SK-N-MC (cell line): ENCODE data around the gene NACC2.
A peak's percentile ranks its signal among the peaks of the same experiment; 100 is the strongest.

ENCODE experiments used
- DNase-seq: peaks from one replicate; pipeline ENCODE4 v3.0.0-alpha.2; 2011; ENCODE audit warnings: low read depth, low spot score
- H3K27ac ChIP-seq: fragments of 200-600 bp; sonication (generic); 2 replicates; pipeline ENCODE4 v1.5.1; 2016; ENCODE audit warnings: mixed run types
- H3K36me3 ChIP-seq: fragments of 200-600 bp; sonication (generic); 2 replicates; pipeline ENCODE4 v1.6.1; 2017; ENCODE audit warnings: antibody characterized with exemption, low read length, mixed read lengths; ENCODE audit not compliant: insufficient read depth
- H3K4me3 ChIP-seq: fragments of 200-600 bp; sonication (generic); 2 replicates; pipeline ENCODE4 v1.5.1; 2016
- H3K9ac ChIP-seq: fragments of 200-600 bp; sonication (generic); 2 replicates; pipeline ENCODE4 v1.8.0; 2017; ENCODE audit warnings: mixed run types, mixed read lengths; ENCODE audit not compliant: insufficient read length
- H3K9me3 ChIP-seq: fragments of 200-600 bp; sonication (generic); 2 replicates; pipeline ENCODE4 v1.6.1; 2017; ENCODE audit warnings: low read depth, mild to moderate bottlenecking, antibody characterized with exemption, low read length, moderate library complexity, mixed read lengths
- EZH2 ChIP-seq: fragments of 200-600 bp; sonication (generic); IDR thresholded peaks from one replicate; pipeline ENCODE4 v1.6.1; 2017; ENCODE audit warnings: antibody characterized with exemption
- FOXP2 ChIP-seq: optimal IDR thresholded peaks from 2 replicates; pipeline ENCODE3; 2011; ENCODE audit warnings: mild to moderate bottlenecking, moderate library complexity; ENCODE audit not compliant: insufficient read depth; ENCODE audit errors: extremely low read length, control extremely low read depth
- POLR2AphosphoS5 ChIP-seq: IDR thresholded peaks from 2 replicates; pipeline ENCODE4 v1.6.1; 2012; ENCODE audit warnings: mild to moderate bottlenecking, low read depth, low read length, borderline replicate concordance

The NACC2 gene

DNA sequence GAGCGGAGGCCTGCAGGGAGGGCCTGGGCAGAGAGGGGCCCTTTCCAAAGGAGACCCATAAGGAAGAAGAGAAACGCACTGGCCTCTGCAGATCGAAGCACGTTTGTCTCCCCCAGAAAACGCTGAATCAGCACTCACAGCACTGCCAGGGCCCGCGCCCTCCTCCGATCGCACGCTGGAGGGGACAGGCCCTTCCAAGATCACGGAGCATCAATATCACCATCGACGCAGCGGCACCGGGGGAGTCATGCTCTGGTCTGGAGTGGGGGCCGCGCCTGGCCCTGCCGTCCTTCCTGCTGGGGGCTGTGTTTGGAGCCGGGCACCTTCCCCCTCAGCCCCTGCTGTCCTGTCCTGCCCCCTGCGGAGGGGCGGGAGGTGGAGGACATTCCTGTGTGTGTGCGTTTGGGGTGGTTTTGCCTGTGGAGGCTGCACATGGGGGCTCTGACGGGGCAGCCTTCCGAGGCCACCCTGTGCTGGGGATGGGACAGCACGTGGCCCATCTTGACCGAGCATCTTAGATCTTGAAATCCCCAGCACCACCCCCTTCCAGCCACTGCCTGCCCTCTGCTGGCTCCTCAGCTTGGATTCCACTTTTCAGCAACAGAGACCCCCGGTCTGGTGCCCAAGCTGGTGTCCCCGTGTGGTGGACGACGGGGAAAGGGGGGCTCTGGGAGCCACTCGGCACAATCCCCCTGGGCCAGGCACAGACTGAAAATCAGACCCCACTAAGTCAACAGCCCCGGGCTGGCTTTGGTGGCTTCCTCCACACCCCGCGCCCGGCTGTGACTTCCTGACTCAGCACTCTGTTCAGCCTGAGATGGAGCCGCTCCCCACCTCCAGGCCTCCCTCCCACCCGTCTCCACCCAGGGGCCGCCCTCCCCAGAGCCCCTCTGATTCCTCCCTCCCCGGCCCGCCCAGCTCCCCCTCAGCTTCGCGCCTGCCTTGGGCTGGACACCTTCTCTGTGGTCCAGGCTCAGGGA is 15.3 kb upstream of the NACC2 start:
- Histone ChIP-seq H3K27ac (peak overlapping the region; percentile 84), H3K9me3 (no peaks in the 10 kb centered on the region), H3K9ac (peak overlapping the region; percentile 4), H3K36me3 (peaks cover 4% of the 10 kb centered on the region; the same call in 1 of the 2 replicates), H3K4me3 (peak overlapping the region; percentile 78)
- TF ChIP-seq POLR2AphosphoS5 (peak; percentile 36; the same call in 1 of the 2 replicates), EZH2 (no peak), FOXP2 (no peak)
- DNase-seq, result no peak

DNA sequence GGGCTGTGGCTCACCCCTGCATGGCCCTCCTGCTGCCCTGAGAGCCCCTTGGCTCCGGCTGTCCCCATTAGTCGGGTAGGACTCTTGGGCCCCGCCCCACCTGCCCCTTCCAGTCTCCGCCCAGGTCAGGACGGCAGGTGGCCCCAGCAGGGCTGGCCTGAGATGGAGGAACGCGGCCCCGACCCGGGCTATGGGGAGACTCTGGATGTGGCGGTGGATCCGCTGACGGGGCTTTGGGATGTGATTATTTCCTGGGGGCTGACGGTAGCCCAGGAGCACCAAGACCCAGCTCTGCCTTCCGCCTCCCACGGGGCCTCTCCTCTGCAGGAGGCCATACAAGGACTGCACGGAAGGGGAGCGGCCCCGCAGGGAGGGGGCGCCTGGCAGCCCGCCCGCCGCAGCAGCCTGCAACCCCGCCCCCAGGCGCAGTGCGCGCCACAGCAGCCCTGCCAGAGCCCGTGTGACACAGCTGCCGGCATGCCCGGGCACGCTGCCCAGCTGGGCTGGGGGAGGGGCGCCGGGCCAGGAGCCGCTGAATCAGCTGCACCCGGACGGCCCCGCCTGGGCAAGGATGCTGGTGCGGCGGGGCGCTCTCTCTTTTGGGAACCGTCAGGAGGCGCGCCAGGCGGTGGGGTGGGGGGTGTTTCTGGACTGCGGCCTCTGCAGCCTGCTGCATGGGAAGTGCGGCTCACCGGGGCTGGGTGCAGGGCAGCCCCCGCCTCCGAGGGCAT is 14.4 kb upstream of the NACC2 start:
- peak overlapping the region; percentile 67 for H3K9ac ChIP-seq
- H3K36me3 ChIP-seq, result no peaks in the 10 kb centered on the region
- no peak for DNase-seq
- H3K9me3 ChIP-seq, result no peaks in the 10 kb centered on the region
- H3K27ac ChIP-seq, result peak overlapping the region; percentile 86
- H3K4me3 ChIP-seq, result peak overlapping the region; percentile 78
- TF ChIP-seq EZH2 (no peak), POLR2AphosphoS5 (peak; percentile 65), FOXP2 (peak; percentile 48)

DNA sequence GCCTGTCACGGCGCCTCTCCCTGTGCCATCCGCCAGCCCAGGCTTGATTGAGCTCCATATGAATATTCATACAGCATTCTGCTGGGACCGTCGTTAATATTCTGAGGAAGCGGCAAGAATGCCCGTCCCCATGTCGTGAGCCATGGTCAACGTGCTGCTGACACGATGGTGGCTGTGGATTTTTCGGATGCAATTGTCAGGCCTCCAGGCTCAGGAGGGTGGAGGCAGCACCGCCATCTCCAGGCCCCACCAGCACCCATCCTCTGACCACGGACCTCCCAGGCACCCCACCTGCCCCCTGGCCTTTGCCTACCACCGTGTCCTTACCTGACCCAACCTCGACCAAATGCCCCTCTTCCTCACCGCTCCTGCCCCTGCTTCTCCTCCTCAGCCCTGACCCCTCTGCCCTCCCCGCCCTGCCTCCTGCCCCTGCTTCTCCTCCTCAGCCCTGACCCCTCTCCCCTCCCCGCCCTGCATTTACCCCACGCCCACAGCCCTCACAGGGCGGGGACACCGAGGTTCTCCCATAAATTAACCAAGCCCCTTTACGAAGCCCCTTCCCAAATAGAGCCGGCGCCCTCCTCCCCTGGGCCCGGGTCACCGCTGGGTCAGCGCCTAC is 13.7 kb upstream of the NACC2 start:
- Histone ChIP-seq H3K4me3 (peak overlapping the region; percentile 78), H3K36me3 (no peaks in the 10 kb centered on the region), H3K9ac (peak overlapping the region; percentile 67), H3K9me3 (no peaks in the 10 kb centered on the region), H3K27ac (peak overlapping the region; percentile 86)
- DNase-seq, result no peak
- TF ChIP-seq FOXP2, result no peak
- no peak for TF ChIP-seq EZH2

DNA sequence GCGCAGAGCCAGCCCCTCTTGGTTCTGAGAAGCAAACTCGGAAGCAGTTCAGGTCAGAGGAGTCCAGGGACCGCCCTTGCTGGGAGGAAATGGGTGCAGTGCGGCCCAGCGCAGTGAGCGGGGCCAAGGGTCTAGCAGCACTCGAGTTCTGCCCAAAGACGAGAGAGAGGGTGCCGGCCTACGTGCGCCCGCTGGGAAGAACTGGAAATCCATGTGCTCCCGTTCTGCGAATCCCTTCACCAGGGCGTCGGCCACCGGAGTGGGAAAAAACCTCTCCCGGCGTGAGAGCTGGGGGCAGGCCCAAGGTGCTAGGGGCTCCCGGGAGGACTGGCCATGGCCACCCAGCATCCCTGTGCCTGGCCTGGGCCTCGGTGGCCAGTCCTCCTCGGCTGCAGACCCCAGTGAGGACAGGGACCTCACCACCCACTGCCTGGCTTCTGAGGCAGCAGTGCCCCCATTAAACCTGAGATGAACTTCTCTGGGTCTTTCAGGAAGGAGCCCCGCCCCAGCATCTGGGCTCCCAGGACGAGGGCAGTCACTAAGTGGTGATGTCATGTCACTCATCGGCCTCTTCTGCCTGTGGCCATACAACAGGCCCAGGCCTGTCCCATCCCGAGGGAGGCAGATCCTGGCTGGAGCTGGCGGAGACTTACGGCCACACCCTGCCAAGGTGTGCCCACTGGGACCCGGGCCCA is 13.0 kb upstream of the NACC2 start:
- no peak overlapping the region for H3K9ac ChIP-seq
- no peak for DNase-seq

DNA sequence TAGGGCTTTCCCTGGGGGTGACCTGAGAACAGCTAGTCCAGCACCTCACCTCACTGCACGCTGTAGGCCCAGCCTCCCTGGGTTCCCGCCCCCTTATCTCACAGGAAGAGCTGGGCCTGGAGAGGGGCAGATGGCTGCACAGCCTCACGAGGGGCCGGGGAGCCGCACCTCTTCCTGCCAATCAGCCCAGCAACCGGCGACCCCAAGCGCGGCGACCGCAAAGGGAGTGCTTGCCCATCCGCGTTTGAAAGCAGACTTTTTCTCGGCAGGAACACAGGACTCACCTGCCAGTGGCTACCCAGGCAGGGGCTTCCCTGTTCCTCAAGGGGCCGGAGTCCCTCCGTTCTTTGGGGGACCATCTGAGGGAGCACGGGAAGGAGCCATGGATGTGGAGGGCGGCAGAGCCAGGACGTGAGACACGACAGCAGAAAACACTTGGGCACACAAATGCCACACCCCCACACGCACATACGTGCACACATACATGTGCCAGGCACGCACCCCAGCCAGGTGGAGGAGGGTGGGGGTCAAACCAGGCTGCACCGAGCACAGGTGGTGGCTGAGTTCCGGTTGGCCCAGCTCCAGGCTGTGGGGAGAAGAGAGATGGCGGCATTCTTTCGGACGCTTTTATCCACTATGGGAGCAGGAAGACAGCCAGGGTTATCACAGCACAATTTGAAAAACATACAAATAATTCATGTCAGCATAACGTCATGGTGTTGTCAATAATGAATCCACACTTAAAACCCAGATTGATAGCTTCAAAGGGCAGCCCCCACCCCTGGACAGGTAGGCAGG is 12.3 kb upstream of the NACC2 start:
- Histone ChIP-seq H3K36me3 (no peaks in the 10 kb centered on the region), H3K9ac (no peak overlapping the region), H3K4me3 (no peak overlapping the region), H3K27ac (peak overlapping the region; percentile 30; the same call in 1 of the 2 replicates), H3K9me3 (no peaks in the 10 kb centered on the region)
- no peak for TF ChIP-seq FOXP2
- TF ChIP-seq POLR2AphosphoS5, result no peak
- no peak for TF ChIP-seq EZH2
- no peak for DNase-seq

More for the DNA sequence above, 13.0 kb upstream of the NACC2 start:
- H3K9me3 ChIP-seq, result no peaks in the 10 kb centered on the region
- TF ChIP-seq EZH2, result no peak
- no peak for TF ChIP-seq FOXP2
- no peak overlapping the region for H3K4me3 ChIP-seq
- no peaks in the 10 kb centered on the region for H3K36me3 ChIP-seq
- peak overlapping the region; percentile 30; the same call in 1 of the 2 replicates for H3K27ac ChIP-seq

DNA sequence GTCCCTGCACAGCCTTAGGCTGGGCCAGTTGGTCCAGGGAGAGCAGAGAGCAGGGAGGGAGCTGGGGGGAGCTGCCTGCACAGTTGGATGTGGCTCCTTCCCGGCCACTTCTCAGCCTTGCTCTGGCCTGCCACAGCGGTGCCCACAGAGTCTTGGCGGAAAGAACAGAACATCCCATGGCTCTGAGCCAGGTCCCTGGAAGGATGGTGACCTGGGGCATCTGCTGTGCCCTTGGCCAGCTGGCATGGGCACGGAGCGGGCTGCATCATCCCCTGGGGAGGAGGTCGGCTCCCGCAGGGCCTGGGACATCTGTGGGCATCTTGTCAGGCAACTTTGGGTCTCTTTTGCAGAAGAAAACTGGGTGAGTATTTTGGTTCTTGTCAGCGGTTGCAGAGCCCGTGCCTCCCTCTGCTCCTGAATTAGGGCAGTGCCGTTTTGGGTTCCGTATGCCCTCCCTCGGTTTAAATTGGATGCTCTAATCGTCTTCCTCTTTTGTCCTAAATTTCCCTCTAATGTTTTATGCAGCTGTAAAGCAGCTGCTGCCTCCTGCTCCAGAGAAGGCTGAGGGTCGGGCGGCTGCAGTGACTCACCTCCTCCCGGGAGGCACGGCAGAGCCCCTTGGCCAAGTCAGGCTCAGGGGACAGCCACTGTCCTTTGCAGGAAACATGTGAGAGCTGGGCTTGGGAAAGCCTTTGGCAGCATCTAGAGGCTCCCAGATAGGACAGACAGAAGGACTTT is 10.5 kb upstream of the NACC2 start:
- no peak overlapping the region for H3K9ac ChIP-seq
- H3K4me3 ChIP-seq, result no peak overlapping the region
- no peaks in the 10 kb centered on the region for H3K9me3 ChIP-seq
- H3K27ac ChIP-seq, result peak overlapping the region; percentile 31; the same call in 1 of the 2 replicates
- TF ChIP-seq EZH2 (no peak), FOXP2 (no peak), POLR2AphosphoS5 (no peak)
- no peaks in the 10 kb centered on the region for H3K36me3 ChIP-seq
- no peak for DNase-seq

DNA sequence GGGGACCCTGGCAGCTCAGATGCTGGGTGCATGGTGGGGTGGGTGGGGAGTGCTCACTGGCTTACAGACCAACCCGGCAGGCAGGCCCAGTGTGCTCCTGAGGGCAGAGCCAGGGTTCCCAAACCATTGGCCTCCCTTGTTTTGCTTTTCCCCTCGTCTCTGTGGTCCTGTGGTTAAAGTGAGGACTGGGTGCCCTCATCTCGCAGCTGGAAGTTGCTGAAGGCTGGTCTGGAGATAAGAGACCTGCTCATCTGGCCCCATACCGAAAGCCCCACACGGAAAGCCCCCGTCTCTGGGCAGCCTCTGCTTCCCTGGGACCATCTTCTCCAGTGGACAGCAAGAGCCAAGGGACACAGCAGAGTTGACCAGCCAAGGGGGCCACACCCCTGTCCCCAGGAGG is 9.8 kb upstream of the NACC2 start:
- TF ChIP-seq EZH2 (no peak), POLR2AphosphoS5 (no peak)
- H3K36me3 ChIP-seq, result no peaks in the 10 kb centered on the region
- no peaks in the 10 kb centered on the region for H3K9me3 ChIP-seq
- H3K9ac ChIP-seq, result no peak overlapping the region
- H3K4me3 ChIP-seq, result no peak overlapping the region
- no peak for DNase-seq
- no peak overlapping the region for H3K27ac ChIP-seq
